ENCODE results near the gene TMEM151B. TPM values are rescaled to one million over a fixed set of nuclear protein-coding genes. Genes with fewer than 3 reads are reported as not detected.

Gene TMEM151B
- total and polyA plus RNA-seq, 10 donors, result 0.03 to 0.17 (median 0.11) TPM; not detected in 7

GRCh38 chr6:44227148-44227793, 43.0 kb upstream of the TMEM151B start:
- intact Hi-C loops (cut with DNase I; ENCODE audit: low total_unique reads), result no loop called here
- TF ChIP-seq POLR2AphosphoS5 (IDR thresholded peaks at IDR 0.05), result no peak
- TF ChIP-seq CTCF (IDR thresholded peaks at IDR 0.05 in 8 of 11, conservative IDR thresholded peaks at IDR 0.05 in 3 of 11), result no peak
- no peak for TF ChIP-seq POLR2A (IDR thresholded peaks at IDR 0.05)
- H3K36me3 ChIP-seq, result peaks cover 0 to 32% (median 0%) of the 10 kb centered on the region in 6 donors
- peaks cover 0 to 3% (median 0%) of the 10 kb centered on the region in 7 donors for H3K27me3 ChIP-seq (replicated peaks in 1 of 7)
- 83 to 96% (median 95%) methylated on average over 7 of the region's 7 CpGs for WGBS, 5 donors
- H3K4me3 ChIP-seq, result no peak overlapping the region
- H3K9me3 ChIP-seq, result no peaks in the 10 kb centered on the region
- no peak overlapping the region for H3K27ac ChIP-seq
- DNase-seq, result no peak
- H3K4me1 ChIP-seq, result peaks cover 15 to 65% (median 40%) of the 10 kb centered on the region in 6 donors

- Histone ChIP-seq H3K36me3 (peaks cover 0 to 40% (median 0%) of the 10 kb centered on the region in 6 donors), H3K27me3 (replicated peaks in 1 of 7) (no peaks in the 10 kb centered on the region), H3K9me3 (no peaks in the 10 kb centered on the region), H3K4me3 (no peak overlapping the region), H3K27ac (no peak overlapping the region), H3K4me1 (peaks cover 8 to 61% (median 32%) of the 10 kb centered on the region in 6 donors)
- WGBS, 5 donors, result 76 to 96% (median 89%) methylated on average over 6 of the region's 6 CpGs
- no peak for TF ChIP-seq POLR2AphosphoS5 (IDR thresholded peaks at IDR 0.05)
- no peak for TF ChIP-seq POLR2A (IDR thresholded peaks at IDR 0.05)
- TF ChIP-seq CTCF (IDR thresholded peaks at IDR 0.05 in 8 of 11, conservative IDR thresholded peaks at IDR 0.05 in 3 of 11), result no peak
- no peak for DNase-seq
- intact Hi-C loops (cut with DNase I; ENCODE audit: low total_unique reads), result no loop called here
Measured at GRCh38 chr6:44228031-44228430, 42.2 kb upstream of the TMEM151B start.

GRCh38 chr6:44228433-44228832, 41.8 kb upstream of the TMEM151B start:
- 94 to 100% (median 98%) methylated on average over 4 to 7 of the region's 7 CpGs for WGBS, 5 donors
- no peaks in the 10 kb centered on the region for H3K27me3 ChIP-seq (replicated peaks in 1 of 7)
- H3K4me1 ChIP-seq, result peaks cover 8 to 61% (median 32%) of the 10 kb centered on the region in 6 donors
- intact Hi-C loops (cut with DNase I; ENCODE audit: low total_unique reads), result no loop called here
- H3K9me3 ChIP-seq, result no peaks in the 10 kb centered on the region
- H3K4me3 ChIP-seq, result no peak overlapping the region
- peaks cover 0 to 42% (median 0%) of the 10 kb centered on the region in 6 donors for H3K36me3 ChIP-seq
- no peak for DNase-seq
- no peak overlapping the region for H3K27ac ChIP-seq
- TF ChIP-seq POLR2A (IDR thresholded peaks at IDR 0.05) (no peak), POLR2AphosphoS5 (IDR thresholded peaks at IDR 0.05) (no peak), CTCF (IDR thresholded peaks at IDR 0.05 in 8 of 11, conservative IDR thresholded peaks at IDR 0.05 in 3 of 11) (no peak)

- no peaks in the 10 kb centered on the region for H3K27me3 ChIP-seq (replicated peaks in 1 of 7)
- H3K9me3 ChIP-seq, result no peaks in the 10 kb centered on the region
- H3K36me3 ChIP-seq, result peaks cover 0 to 42% (median 0%) of the 10 kb centered on the region in 6 donors
- H3K4me1 ChIP-seq, result peaks cover 6 to 61% (median 30%) of the 10 kb centered on the region in 6 donors
- no peak for DNase-seq
- WGBS, 5 donors, result 78 to 94% (median 82%) methylated on average over 5 of the region's 5 CpGs
- H3K4me3 ChIP-seq, result no peak overlapping the region
- intact Hi-C loops (cut with DNase I; ENCODE audit: low total_unique reads), result no loop called here
- TF ChIP-seq POLR2A (IDR thresholded peaks at IDR 0.05) (no peak), CTCF (IDR thresholded peaks at IDR 0.05 in 8 of 11, conservative IDR thresholded peaks at IDR 0.05 in 3 of 11) (no peak), POLR2AphosphoS5 (IDR thresholded peaks at IDR 0.05) (no peak)
- H3K27ac ChIP-seq, result no peak overlapping the region
Measured at GRCh38 chr6:44228836-44229235, 41.4 kb upstream of the TMEM151B start.

Measured in spleen (tissue), 11 donors.